Panc1 (cell line): Measurements from ENCODE around the gene CPSF2.

ENCODE experiments used
- SIN3A ChIP-seq: IDR thresholded peaks from 2 replicates; pipeline ENCODE4 v1.6.1; 2012; ENCODE audit warnings: low read depth, mild to moderate bottlenecking, low read length, moderate library complexity, borderline replicate concordance; ENCODE audit not compliant: insufficient read depth
- TF ChIP-seq, protein P1 (sequence below): fragments of 450-650 bp; IDR thresholded peaks from 2 replicates; pipeline ENCODE4 v1.5.1; 2017; ENCODE audit warnings: mild to moderate bottlenecking
- TF ChIP-seq, protein P2 (sequence below), 2 experiments: IDR thresholded peaks; 2 replicates each; pipeline ENCODE4 v1.6.1; 2011 to 2012; ENCODE audit warnings: low read depth in 2 of 2, control low read depth in 1 of 2, low read length in 1 of 2, mild to moderate bottlenecking in 1 of 2, moderate library complexity in 1 of 2; ENCODE audit not compliant: insufficient read depth in 1 of 2

DNA sequence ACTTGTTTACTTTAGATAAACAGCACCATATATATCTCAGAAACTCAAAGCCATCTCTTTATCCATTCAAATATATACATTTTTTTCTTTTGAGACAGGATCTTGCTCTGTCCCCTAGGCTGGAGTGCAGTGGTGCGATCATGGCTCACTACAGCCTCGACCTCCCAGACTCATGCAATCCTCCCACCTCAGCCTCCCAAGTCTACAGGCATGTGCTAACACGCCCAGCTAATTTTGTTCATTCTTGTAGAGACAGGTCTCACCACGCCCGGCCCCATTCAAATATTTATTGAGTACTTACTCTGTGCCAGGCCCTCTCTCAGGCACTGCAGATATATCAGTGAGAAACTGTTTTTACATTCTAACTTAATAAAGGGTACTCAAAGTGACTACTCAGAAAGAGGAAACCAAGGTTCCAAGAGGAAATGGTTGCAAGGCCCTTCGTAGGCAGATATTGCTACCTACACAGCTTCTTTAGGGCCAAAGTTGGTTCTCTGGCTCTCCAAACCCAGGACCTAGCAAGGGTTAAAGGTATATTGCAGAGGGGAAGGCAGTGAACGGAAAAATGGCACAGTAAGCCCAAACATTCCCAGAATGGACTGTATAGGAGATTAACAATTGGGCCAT is 18.3 kb upstream of the CPSF2 start:
- TF ChIP-seq SIN3A, result no peak
- TF ChIP-seq, protein P1, sequence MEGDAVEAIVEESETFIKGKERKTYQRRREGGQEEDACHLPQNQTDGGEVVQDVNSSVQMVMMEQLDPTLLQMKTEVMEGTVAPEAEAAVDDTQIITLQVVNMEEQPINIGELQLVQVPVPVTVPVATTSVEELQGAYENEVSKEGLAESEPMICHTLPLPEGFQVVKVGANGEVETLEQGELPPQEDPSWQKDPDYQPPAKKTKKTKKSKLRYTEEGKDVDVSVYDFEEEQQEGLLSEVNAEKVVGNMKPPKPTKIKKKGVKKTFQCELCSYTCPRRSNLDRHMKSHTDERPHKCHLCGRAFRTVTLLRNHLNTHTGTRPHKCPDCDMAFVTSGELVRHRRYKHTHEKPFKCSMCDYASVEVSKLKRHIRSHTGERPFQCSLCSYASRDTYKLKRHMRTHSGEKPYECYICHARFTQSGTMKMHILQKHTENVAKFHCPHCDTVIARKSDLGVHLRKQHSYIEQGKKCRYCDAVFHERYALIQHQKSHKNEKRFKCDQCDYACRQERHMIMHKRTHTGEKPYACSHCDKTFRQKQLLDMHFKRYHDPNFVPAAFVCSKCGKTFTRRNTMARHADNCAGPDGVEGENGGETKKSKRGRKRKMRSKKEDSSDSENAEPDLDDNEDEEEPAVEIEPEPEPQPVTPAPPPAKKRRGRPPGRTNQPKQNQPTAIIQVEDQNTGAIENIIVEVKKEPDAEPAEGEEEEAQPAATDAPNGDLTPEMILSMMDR, result no peak
- TF ChIP-seq, protein P2, sequence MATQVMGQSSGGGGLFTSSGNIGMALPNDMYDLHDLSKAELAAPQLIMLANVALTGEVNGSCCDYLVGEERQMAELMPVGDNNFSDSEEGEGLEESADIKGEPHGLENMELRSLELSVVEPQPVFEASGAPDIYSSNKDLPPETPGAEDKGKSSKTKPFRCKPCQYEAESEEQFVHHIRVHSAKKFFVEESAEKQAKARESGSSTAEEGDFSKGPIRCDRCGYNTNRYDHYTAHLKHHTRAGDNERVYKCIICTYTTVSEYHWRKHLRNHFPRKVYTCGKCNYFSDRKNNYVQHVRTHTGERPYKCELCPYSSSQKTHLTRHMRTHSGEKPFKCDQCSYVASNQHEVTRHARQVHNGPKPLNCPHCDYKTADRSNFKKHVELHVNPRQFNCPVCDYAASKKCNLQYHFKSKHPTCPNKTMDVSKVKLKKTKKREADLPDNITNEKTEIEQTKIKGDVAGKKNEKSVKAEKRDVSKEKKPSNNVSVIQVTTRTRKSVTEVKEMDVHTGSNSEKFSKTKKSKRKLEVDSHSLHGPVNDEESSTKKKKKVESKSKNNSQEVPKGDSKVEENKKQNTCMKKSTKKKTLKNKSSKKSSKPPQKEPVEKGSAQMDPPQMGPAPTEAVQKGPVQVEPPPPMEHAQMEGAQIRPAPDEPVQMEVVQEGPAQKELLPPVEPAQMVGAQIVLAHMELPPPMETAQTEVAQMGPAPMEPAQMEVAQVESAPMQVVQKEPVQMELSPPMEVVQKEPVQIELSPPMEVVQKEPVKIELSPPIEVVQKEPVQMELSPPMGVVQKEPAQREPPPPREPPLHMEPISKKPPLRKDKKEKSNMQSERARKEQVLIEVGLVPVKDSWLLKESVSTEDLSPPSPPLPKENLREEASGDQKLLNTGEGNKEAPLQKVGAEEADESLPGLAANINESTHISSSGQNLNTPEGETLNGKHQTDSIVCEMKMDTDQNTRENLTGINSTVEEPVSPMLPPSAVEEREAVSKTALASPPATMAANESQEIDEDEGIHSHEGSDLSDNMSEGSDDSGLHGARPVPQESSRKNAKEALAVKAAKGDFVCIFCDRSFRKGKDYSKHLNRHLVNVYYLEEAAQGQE (IDR thresholded peaks at IDR 0.05; ENCODE audit: insufficient read depth in 1 of 2, low read depth in 2 of 2, low read length in 1 of 2), result no peak
